GM23338 (cell line): Measurements from ENCODE around the gene NCOA4. TPM values are rescaled to one million over a fixed set of nuclear protein-coding genes. Genes with fewer than 3 reads are reported as not detected.
"Not testable (repeated sequence)": the region's sequence is repeated elsewhere in the genome, so short reads cannot be mapped to it uniquely, and the experiment has no call there.

Experiments
- ATAC-seq: fragments of 200-7000 bp; cut with Tn5 transposase; 3 replicates; pipeline ENCODE4 v1.9.1; 2020
- DNase-seq: peaks from one replicate; pipeline ENCODE4 v3.0.0-alpha.2; 2015; ENCODE audit warnings: low spot score
- H2AFZ ChIP-seq: fragments of 200-600 bp; sonication (generic); 2 replicates; pipeline ENCODE4 v1.8.0; 2016; ENCODE audit warnings: antibody characterized with exemption, mild to moderate bottlenecking, moderate library complexity
- H3F3A ChIP-seq: fragments of 200-600 bp; sonication (generic); replicated peaks from 2 replicates; pipeline ENCODE4 v1.8.0; 2017; ENCODE audit warnings: antibody characterized with exemption, mixed run types, low read depth
- H3K27ac ChIP-seq: fragments of 200-600 bp; sonication (generic); 2 replicates; pipeline ENCODE4 v1.6.1; 2016; ENCODE audit warnings: low read depth
- H3K27me3 ChIP-seq: fragments of 200-600 bp; sonication (generic); 2 replicates; pipeline ENCODE4 v1.8.0; 2016; ENCODE audit warnings: mild to moderate bottlenecking, mixed run types, moderate library complexity; ENCODE audit not compliant: insufficient read depth
- H3K36me3 ChIP-seq: fragments of 200-600 bp; sonication (generic); 2 replicates; pipeline ENCODE4 v1.8.0; 2016; ENCODE audit warnings: mild to moderate bottlenecking; ENCODE audit not compliant: insufficient read depth
- H3K4me1 ChIP-seq: fragments of 200-600 bp; sonication (generic); 2 replicates; pipeline ENCODE4 v1.8.0; 2016; ENCODE audit warnings: mild to moderate bottlenecking, moderate library complexity; ENCODE audit not compliant: insufficient read depth
- H3K4me2 ChIP-seq: fragments of 200-600 bp; sonication (generic); 2 replicates; pipeline ENCODE4 v1.7.1; 2017; ENCODE audit warnings: mixed run types
- H3K4me3 ChIP-seq: fragments of 200-600 bp; sonication (generic); 2 replicates; pipeline ENCODE4 v1.6.1; 2016; ENCODE audit warnings: mixed run types
- H3K79me2 ChIP-seq: fragments of 200-600 bp; sonication (generic); replicated peaks from 2 replicates; pipeline ENCODE4 v1.8.0; 2017; ENCODE audit warnings: mild to moderate bottlenecking; ENCODE audit not compliant: insufficient read depth
- H3K9me2 ChIP-seq: fragments of 200-600 bp; sonication (generic); 2 replicates; pipeline ENCODE4 v1.8.0; 2017; ENCODE audit not compliant: insufficient read depth
- H4K20me1 ChIP-seq: fragments of 200-600 bp; sonication (generic); replicated peaks from 2 replicates; pipeline ENCODE4 v1.8.0; 2017; ENCODE audit warnings: mild to moderate bottlenecking; ENCODE audit not compliant: insufficient read depth
- H3K27ac Mint-ChIP-seq: 2 replicates; pipeline ENCODE4 v1.8.0; 2020; ENCODE audit warnings: inconsistent platforms, mild to moderate bottlenecking, moderate library complexity, mixed read lengths
- H3K27me3 Mint-ChIP-seq: 3 replicates; pipeline ENCODE4 v1.8.0; 2022; ENCODE audit warnings: low read depth, mild to moderate bottlenecking, moderate library complexity, mixed read lengths, inconsistent platforms; ENCODE audit not compliant: insufficient read depth, poor library complexity
- H3K36me3 Mint-ChIP-seq: 3 replicates; pipeline ENCODE4 v1.8.0; 2021; ENCODE audit warnings: low read depth, mild to moderate bottlenecking, inconsistent platforms, moderate library complexity, mixed read lengths
- H3K4me1 Mint-ChIP-seq: 3 replicates; pipeline ENCODE4 v1.8.0; 2020; ENCODE audit warnings: mild to moderate bottlenecking, inconsistent platforms, mixed read lengths
- H3K4me3 Mint-ChIP-seq: 3 replicates; pipeline ENCODE4 v1.8.0; 2021; ENCODE audit warnings: moderate library complexity, mild to moderate bottlenecking, inconsistent platforms, mixed read lengths
- H3K9me3 Mint-ChIP-seq: 3 replicates; pipeline ENCODE4 v1.8.0; 2020; ENCODE audit warnings: moderate library complexity, mild to moderate bottlenecking, inconsistent platforms, mixed read lengths
- CREB1 ChIP-seq: fragments of 250-450 bp; sonication (Bioruptor Pico); IDR thresholded peaks from 2 replicates; pipeline ENCODE4 v1.5.0; 2020; ENCODE audit warnings: low read depth, mild to moderate bottlenecking, moderate library complexity
- ZNF462 ChIP-seq: fragments of 250-450 bp; sonication (Bioruptor Pico); IDR thresholded peaks from 2 replicates; pipeline ENCODE4 v1.5.0; 2020; ENCODE audit warnings: mild to moderate bottlenecking, moderate library complexity
- polyA plus RNA-seq: library from polyadenylated mRNA; unstranded; fragments of >200 nt; fragmentation: Nextera tagmentation; extraction: Ambion mirVana; gene quantifications from 2 replicates; pipeline ENCODE4 v1.2.1, GENCODE V29; 2016
- total RNA-seq: library from RNA; depleted of rRNA; stranded (reverse); fragments of >200 nt; shearing (Covaris generic); gene quantifications from 2 replicates; pipeline ENCODE4 v1.2.3, GENCODE V29; 2014

NCOA4 gene
- total and polyA plus RNA-seq, 2 experiments from 2014 or later, result 24.9 to 76.9 TPM

- TF ChIP-seq ZNF462, result no peak
- no peak for TF ChIP-seq CREB1 (CRISPR knock-in tag)
These were observed 27.3 kb downstream of the NCOA4 start (continued) for GRCh38 chr10:46002916-46003693.

- H3K4me3 Mint-ChIP-seq, H3K27ac ChIP-seq, H3K9me2 ChIP-seq, H3K4me3 ChIP-seq, H3K4me2 ChIP-seq, ATAC-seq, H3K27me3 Mint-ChIP-seq, H2AFZ ChIP-seq, H3F3A ChIP-seq, DNase-seq, H3K9me3 Mint-ChIP-seq, H3K27me3 ChIP-seq, H3K27ac Mint-ChIP-seq: not testable (repeated sequence)
- Mint-ChIP-seq H3K4me1 (peaks cover 27% of the 10 kb centered on the region), H3K36me3 (peaks cover 76% of the 10 kb centered on the region)
- peaks cover 11% of the 10 kb centered on the region for H4K20me1 ChIP-seq
- peaks cover 39% of the 10 kb centered on the region for H3K36me3 ChIP-seq
- peaks cover 15% of the 10 kb centered on the region for H3K79me2 ChIP-seq
- peaks cover 14% of the 10 kb centered on the region for H3K4me1 ChIP-seq
These were observed 28.2 kb downstream of the NCOA4 start for GRCh38 chr10:46002189-46002687.
